ENCODE data around the gene NR3C1.

The NR3C1 gene

GRCh38 chr5:143230676-143230996, 172.8 kb downstream of the NR3C1 start:
- H3K36me3 ChIP-seq = no peaks in the 10 kb centered on the region
- H3K4me1 ChIP-seq = peaks cover 0 to 39% (median 17%) of the 10 kb centered on the region in 4 donors
- no peak for TF ChIP-seq CTCF (IDR thresholded peaks at IDR 0.05)
- intact Hi-C loops (cut with DNase I; ENCODE audit: low total_unique reads) = no loop called here
- H3K27me3 ChIP-seq = no peaks in the 10 kb centered on the region
- no peaks in the 10 kb centered on the region for H3K9me3 ChIP-seq
- no peak overlapping the region for H3K4me3 ChIP-seq
- no peak for DNase-seq
- no peak overlapping the region for H3K27ac ChIP-seq

DNA sequence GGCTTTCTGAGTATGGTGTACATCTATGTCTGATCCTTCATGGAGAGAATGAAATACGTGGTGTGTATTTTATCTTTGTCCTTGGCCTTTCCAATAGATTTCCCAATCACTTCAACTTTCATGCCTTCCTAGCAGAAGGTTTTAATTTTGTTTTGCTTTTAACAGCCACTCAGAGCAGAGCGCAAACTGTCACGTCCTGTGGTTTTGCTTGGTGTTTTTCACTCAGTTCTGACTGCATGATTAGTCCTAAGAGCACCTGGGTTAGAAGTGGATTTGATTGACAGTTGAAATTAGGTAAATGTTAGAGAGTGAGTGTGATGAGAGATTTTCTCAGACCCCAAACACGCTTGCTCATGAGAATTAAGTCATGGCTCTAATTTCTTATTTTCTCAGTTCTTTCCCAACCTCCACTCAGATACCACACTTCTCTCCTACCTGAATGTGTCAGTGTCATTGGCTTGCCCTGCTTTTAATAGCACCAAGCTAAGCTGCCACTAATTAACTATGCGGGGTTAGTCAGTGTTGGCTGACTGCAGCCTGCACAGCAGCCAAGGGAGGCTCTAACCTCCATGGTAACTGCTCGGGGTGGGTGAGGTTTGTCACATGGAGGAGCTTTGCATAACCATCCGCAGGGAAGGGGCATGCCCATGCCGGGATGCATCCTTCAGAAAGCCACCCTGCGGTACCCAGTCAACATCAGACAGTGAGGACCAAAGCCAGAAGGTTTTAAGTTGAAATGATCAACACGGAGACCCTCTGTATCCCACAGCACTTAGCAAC, 173.4 kb downstream of the NR3C1 start:
- Histone ChIP-seq H3K27ac (no peak overlapping the region), H3K27me3 (no peaks in the 10 kb centered on the region), H3K36me3 (no peaks in the 10 kb centered on the region), H3K4me3 (no peak overlapping the region), H3K9me3 (no peaks in the 10 kb centered on the region), H3K4me1 (peaks cover 0 to 34% (median 17%) of the 10 kb centered on the region in 4 donors)
- intact Hi-C loops (cut with DNase I; ENCODE audit: low total_unique reads) = no loop called here
- no peak for TF ChIP-seq CTCF (IDR thresholded peaks at IDR 0.05)
- DNase-seq = no peak

DNA sequence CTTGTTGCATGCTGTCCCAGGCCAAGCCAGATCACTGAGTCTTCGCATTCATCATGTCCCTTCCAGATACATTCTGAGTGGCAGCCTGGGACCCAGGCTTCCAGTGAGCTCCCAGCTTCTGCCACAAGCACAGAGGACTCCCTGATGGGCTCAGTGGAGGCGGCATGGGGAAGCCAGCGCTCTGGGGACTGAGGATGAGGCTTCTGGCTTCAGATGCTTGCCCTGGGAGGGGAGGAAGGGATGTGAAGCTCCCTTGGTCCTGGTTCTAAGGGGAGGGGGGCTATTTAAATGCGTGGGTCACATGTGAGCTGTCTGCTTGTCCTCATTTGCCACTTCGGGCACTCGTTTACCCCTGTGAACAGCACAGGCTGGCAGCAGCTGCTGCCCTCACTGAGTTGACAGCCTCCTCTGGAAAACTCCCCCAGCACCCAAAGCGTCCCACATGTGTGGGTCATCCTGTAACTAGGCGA, 174.0 kb downstream of the NR3C1 start:
- H3K36me3 ChIP-seq = no peaks in the 10 kb centered on the region
- no peak for DNase-seq
- H3K9me3 ChIP-seq = no peaks in the 10 kb centered on the region
- H3K4me3 ChIP-seq = no peak overlapping the region
- no peaks in the 10 kb centered on the region for H3K27me3 ChIP-seq
- H3K4me1 ChIP-seq = peaks cover 0 to 27% (median 14%) of the 10 kb centered on the region in 4 donors
- H3K27ac ChIP-seq = no peak overlapping the region
- intact Hi-C loops (cut with DNase I; ENCODE audit: low total_unique reads) = no loop called here
- TF ChIP-seq CTCF (IDR thresholded peaks at IDR 0.05) = no peak

DNA sequence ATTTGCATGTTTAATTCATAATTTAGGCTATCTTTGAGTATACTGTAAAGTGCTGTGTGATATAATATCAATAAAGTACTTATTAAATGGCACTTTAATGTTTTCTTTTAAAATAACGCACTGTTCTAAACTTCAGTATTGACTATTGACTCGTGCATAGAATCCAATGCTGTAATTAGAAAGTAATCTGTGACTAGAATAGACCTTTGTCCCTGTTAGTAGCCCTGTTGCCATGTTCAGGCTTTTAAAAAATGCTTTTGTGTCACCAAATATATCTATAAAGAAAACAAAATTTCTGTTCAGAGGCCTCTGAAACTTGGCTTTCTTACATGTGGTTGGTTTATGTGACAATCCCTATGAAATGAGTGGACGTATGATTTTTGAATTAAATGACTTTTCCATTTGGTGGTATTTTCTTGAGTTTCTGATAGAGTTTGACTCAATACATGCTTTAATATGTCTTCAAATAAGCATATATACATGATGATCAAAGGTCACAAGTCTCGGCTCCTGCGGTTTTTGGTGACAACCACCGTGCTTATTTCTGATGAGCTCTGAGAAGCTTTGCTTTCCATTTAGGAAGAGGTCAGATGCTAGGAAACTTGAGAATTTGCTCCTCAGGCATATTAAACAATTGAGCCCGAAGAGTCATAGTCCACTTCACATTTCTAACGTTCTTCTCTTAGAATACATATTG, 174.7 kb downstream of the NR3C1 start:
- H3K4me3 ChIP-seq = no peak overlapping the region
- no peak for TF ChIP-seq CTCF (IDR thresholded peaks at IDR 0.05)
- H3K4me1 ChIP-seq = peaks cover 0 to 26% (median 13%) of the 10 kb centered on the region in 4 donors
- peaks cover 0 to under 1% (median 0%) of the 10 kb centered on the region in 3 donors for H3K36me3 ChIP-seq
- no peaks in the 10 kb centered on the region for H3K9me3 ChIP-seq
- no peak overlapping the region for H3K27ac ChIP-seq
- no peaks in the 10 kb centered on the region for H3K27me3 ChIP-seq
- intact Hi-C loops (cut with DNase I; ENCODE audit: low total_unique reads) = no loop called here
- DNase-seq = no peak

Measured in tibial artery (tissue), 4 donors.